PC-9 (cell line): Measurements from ENCODE around the gene ZDHHC3.

ENCODE experiments used
- EZH2 ChIP-seq: fragments of 200-600 bp; sonication (generic); IDR thresholded peaks from 2 replicates; pipeline ENCODE4 v1.8.0; 2017; ENCODE audit warnings: antibody characterized with exemption, low read depth
- TF ChIP-seq, protein P1 (sequence below): fragments of 200-600 bp; sonication (generic); conservative IDR thresholded peaks from 2 replicates; pipeline ENCODE4 v1.6.1; 2017; ENCODE audit warnings: mixed run types, antibody characterized with exemption, mild to moderate bottlenecking, moderate library complexity

DNA sequence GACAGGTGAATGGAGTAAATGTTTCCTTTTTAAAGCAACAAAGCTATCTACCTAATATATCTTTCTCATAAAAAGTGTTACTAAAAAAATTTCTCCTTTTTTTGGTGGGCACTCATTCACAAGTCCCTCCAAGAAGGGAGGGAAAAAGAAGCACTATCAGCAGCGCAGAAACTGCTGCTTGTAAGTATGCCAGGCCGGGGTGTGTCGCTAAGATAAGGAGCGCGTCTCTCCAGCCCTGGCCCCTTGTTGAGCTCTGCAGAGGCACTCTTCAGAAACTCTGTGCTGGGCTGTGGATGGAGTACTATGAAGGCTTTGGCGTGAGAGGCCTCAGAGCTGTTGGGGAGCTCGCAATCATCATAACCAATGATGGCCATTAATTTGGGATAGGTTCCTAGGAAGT lies 49.1 kb downstream of the ZDHHC3 start:
- TF ChIP-seq, protein P1, sequence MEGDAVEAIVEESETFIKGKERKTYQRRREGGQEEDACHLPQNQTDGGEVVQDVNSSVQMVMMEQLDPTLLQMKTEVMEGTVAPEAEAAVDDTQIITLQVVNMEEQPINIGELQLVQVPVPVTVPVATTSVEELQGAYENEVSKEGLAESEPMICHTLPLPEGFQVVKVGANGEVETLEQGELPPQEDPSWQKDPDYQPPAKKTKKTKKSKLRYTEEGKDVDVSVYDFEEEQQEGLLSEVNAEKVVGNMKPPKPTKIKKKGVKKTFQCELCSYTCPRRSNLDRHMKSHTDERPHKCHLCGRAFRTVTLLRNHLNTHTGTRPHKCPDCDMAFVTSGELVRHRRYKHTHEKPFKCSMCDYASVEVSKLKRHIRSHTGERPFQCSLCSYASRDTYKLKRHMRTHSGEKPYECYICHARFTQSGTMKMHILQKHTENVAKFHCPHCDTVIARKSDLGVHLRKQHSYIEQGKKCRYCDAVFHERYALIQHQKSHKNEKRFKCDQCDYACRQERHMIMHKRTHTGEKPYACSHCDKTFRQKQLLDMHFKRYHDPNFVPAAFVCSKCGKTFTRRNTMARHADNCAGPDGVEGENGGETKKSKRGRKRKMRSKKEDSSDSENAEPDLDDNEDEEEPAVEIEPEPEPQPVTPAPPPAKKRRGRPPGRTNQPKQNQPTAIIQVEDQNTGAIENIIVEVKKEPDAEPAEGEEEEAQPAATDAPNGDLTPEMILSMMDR: no peak
- no peak for TF ChIP-seq EZH2
